Neuron (in vitro differentiated cells): ENCODE measurements around the gene PHF21B.
"Not testable (repeated sequence)": the region's sequence is repeated elsewhere in the genome, so short reads cannot be mapped to it uniquely, and the experiment has no call there.

Experiments used
- H2AFZ ChIP-seq: one replicate; pipeline ENCODE4 v1.6.1; 2013; ENCODE audit warnings: low read depth, mild to moderate bottlenecking, inconsistent platforms, low read length, moderate library complexity
- H3K27me3 ChIP-seq: one replicate; pipeline ENCODE4 v1.6.1; 2013; ENCODE audit warnings: low read length; ENCODE audit not compliant: insufficient read depth
- H3K36me3 ChIP-seq: one replicate; pipeline ENCODE4 v1.6.1; 2013; ENCODE audit warnings: low read length; ENCODE audit not compliant: insufficient read depth
- H3K4me1 ChIP-seq: one replicate; pipeline ENCODE4 v1.6.1; 2013; ENCODE audit warnings: low read length; ENCODE audit not compliant: insufficient read depth
- H3K4me3 ChIP-seq: 2 replicates; pipeline ENCODE4 v1.5.1; 2013; ENCODE audit warnings: mild to moderate bottlenecking, low read length, moderate library complexity
- H3K9me3 ChIP-seq: one replicate; pipeline ENCODE4 v1.6.1; 2013; ENCODE audit warnings: low read length

Gene PHF21B

DNA sequence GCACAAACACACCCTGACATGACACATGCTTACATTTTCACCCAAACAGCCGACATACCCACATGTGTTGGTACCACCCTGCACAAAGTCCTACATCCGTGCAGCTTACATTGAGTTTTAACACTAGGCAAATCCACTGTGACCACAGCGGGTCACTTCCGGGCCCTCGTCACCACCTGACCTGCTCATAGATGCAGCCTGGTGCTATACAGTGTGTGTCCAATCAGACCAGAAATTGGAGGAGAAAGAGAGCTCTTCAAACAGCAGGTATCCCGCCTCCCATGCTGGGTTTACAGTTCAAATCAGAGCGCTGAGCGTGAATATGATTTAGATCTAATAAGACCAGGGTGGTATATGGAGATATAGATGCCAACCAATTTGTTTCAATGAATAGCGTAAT, 35.4 kb downstream of the PHF21B start:
- Histone ChIP-seq H3K9me3 (no peaks in the 10 kb centered on the region), H3K27me3 (no peaks in the 10 kb centered on the region), H2AFZ (no peak overlapping the region), H3K36me3 (peaks cover 42% of the 10 kb centered on the region), H3K4me1 (peaks cover 7% of the 10 kb centered on the region), H3K4me3 (no peak overlapping the region)

DNA sequence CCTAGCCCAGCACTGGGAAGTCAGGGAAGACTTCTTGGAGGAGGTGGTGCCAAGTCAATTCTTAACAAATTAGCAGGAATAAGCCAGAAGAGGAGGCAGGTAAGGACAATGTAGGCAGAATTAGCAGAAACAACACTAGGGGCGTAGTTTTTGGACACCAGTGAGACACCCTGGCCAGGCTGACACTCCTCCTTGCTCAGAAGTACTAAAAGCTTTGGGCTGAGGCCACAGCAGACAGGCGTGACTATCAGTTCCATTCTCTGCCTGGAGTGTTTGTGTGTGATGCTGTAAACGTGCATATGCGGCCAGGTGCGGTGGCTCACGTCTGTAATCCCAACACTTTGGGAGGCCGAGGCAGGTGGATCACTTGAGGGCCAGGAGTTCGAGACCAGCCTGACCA, 36.0 kb downstream of the PHF21B start:
- Histone ChIP-seq H3K4me1 (peaks cover 7% of the 10 kb centered on the region), H3K9me3 (no peaks in the 10 kb centered on the region), H3K4me3 (no peak overlapping the region), H2AFZ (no peak overlapping the region), H3K36me3 (peaks cover 37% of the 10 kb centered on the region), H3K27me3 (no peaks in the 10 kb centered on the region)

DNA sequence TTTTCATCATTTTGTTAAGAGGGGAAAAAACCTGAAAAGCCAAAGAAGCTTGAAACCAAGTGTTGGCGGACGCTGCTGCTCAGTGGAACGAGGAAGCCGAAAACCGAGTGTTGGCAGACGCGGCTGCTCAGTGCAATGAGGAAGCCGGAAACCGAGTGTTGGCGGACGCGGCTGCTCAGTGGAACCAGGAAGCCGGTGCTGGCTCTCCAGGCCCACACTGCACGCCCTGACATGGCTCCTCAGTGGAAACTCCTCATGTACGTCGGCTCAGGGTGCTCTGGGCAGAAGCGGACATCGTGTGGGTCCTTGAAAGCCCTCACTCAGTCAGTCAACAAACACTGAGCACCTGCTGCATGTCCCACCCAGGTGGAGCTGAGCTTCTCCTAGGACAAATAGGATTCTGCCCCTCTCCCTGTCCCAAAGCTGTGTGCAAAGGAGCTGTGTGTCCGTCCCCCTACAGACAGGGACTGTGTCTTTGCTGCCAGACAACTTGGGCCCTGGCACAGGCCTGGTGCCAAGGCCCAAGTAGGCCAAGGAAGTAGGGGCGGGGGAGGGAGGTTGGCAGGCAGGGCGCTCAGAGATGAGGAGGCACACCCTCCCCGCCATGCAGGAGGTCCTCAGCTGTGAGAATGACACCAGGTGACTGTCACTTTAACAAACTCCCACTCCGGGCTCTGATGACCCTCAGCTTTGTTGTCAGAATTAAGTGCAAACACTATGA, 37.3 kb downstream of the PHF21B start:
- Histone ChIP-seq H3K4me1 (peaks cover 7% of the 10 kb centered on the region), H3K27me3 (no peaks in the 10 kb centered on the region), H3K4me3 (no peak overlapping the region), H2AFZ (no peak overlapping the region), H3K36me3 (peaks cover 43% of the 10 kb centered on the region), H3K9me3 (no peaks in the 10 kb centered on the region)

DNA sequence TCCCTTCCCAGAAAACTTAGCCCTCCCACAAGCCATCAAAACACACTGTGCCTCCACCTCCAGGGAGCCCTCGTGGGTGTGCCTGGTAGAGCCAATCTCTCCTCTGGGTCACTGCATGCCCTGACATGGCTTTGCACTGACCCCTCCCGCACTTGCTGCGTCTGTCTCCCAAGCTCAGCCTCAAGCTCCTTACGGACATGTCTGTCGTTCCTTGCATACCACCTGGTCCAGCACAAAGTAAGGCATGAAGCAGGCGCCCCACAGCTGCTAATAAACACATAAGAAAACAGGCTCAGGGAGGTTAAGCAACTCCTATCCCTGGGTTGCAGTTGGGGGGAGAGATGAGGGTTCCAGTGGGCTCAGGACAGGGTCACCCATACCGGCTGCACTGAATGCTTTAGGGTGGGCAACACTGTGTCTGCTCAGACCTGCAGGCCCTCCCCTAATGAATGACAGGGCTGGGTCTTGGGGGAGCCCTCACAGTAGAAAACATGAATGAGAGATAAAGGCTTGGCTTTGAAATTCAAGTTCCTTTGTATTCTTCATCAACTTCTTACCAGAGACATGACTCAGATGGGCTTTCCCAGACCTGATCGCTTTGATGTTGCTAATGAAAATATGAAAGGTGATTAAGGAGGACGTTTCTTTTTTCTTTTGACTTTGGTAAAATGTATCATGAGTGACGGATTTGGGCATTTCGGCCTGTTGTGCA, 38.0 kb downstream of the PHF21B start:
- H2AFZ ChIP-seq: no peak overlapping the region
- peaks cover 7% of the 10 kb centered on the region for H3K4me1 ChIP-seq
- no peaks in the 10 kb centered on the region for H3K9me3 ChIP-seq
- H3K36me3 ChIP-seq: peaks cover 45% of the 10 kb centered on the region
- H3K4me3 ChIP-seq: no peak overlapping the region
- no peaks in the 10 kb centered on the region for H3K27me3 ChIP-seq

DNA sequence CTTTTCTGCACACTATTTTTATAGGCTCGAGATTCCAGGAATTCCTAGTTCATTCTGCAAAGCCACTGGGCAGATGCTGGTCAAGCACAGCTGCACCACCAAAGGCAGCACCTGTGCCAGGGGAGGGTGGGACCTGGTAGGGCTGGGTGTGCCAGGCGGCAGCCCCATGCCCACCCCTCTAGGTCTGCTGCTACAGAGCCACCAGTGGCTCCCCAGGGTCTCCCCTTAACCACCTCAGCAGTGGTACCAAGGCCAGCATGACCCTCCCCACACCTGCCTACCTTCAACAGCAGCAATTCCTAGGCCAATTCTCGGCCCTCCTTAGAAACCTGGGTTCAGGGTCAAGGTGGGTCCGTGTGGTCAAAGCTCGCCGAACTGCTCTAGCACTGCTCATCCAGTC, 39.5 kb downstream of the PHF21B start:
- Histone ChIP-seq H3K9me3 (no peaks in the 10 kb centered on the region), H3K4me1 (peaks cover 7% of the 10 kb centered on the region), H2AFZ (no peak overlapping the region), H3K4me3 (no peak overlapping the region), H3K27me3 (no peaks in the 10 kb centered on the region), H3K36me3 (peaks cover 45% of the 10 kb centered on the region)

DNA sequence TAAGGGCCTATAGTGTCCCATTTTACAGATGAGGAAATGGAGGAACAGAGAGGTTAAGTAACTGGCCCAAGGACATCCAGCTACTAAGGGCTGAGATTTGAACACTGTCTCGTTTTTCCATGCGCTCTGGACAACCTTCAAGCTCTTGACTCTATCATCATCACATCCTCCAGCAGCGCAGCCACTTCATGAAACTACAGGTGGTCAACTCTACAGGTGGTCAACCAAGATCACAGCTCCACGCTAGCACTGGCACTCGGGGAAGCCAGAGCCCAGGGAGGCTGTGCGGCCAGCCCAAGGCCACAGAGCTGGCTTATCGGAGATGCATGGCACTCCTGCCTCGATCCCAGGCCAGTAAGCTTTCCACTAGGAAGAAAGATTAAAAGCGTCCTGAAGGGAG, 40.0 kb downstream of the PHF21B start:
- Histone ChIP-seq H3K4me3 (no peak overlapping the region), H2AFZ (no peak overlapping the region), H3K36me3 (peaks cover 44% of the 10 kb centered on the region), H3K27me3 (no peaks in the 10 kb centered on the region), H3K9me3 (no peaks in the 10 kb centered on the region), H3K4me1 (peaks cover 7% of the 10 kb centered on the region)

DNA sequence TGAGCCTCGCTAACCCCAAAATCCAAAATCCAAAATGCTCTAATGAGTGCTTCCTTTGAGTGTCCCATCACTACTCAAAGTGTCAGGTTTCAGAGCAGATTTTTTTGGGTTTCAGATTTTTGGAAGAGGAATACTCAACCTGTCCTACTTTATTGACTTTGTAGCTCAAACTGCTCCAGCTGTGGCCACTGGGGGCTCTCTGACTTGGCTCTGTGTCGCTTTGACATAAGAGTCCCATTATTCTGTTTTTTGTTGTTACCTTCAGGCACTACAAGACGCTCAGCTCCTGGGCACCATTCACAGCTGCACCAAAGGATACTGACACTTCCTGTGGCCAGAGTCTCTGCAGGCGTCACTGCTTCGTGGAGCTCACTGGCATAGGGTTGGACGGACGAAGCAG, 41.1 kb downstream of the PHF21B start:
- no peaks in the 10 kb centered on the region for H3K27me3 ChIP-seq
- H3K4me3 ChIP-seq: no peak overlapping the region
- H2AFZ ChIP-seq: no peak overlapping the region
- peaks cover 7% of the 10 kb centered on the region for H3K4me1 ChIP-seq
- no peaks in the 10 kb centered on the region for H3K9me3 ChIP-seq
- peaks cover 43% of the 10 kb centered on the region for H3K36me3 ChIP-seq

DNA sequence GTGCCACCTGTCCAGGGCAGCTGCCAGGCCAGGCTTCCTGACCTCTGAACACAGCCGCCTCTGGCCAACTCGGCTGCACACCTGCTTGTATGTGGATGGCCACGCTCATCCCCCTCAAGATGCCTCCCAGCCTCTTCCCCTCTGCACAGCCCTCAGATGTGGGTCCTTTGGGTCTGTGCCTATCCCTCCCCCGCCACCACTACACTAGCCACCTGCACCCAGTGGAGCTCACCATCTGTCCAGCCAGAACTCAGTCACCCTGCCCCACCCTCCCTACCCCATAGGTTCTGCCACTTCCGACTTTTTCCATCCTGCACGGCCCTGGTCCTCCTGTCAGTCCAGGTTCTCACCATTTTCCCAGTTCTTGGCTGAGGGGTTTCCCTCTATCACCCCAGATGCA, 44.6 kb downstream of the PHF21B start:
- Histone ChIP-seq H3K27me3 (no peaks in the 10 kb centered on the region), H3K4me1 (no peaks in the 10 kb centered on the region), H3K36me3 (peaks cover 29% of the 10 kb centered on the region), H2AFZ (no peak overlapping the region), H3K4me3 (no peak overlapping the region), H3K9me3 (no peaks in the 10 kb centered on the region)

DNA sequence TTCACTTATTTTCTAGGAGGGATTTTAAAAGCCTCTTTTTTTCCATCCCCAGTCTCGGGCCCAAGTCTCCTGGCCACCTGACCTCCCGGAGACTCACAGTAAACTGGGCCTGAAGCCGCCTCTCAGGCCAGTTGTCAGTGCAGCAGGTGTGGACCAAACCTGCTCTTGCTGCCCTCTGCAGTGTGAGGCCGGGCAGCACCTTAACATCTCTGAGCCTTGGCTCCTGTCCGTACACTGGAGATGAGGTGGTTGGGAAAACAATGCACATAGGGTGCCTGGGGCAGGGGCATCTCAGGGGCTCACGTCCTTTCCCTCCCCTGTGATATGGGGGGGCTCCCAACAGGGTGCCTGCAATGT, 45.1 kb downstream of the PHF21B start:
- Histone ChIP-seq H3K4me3 (no peak overlapping the region), H3K9me3 (no peaks in the 10 kb centered on the region), H3K36me3 (peaks cover 29% of the 10 kb centered on the region), H3K27me3 (no peaks in the 10 kb centered on the region), H3K4me1 (no peaks in the 10 kb centered on the region), H2AFZ (no peak overlapping the region)

DNA sequence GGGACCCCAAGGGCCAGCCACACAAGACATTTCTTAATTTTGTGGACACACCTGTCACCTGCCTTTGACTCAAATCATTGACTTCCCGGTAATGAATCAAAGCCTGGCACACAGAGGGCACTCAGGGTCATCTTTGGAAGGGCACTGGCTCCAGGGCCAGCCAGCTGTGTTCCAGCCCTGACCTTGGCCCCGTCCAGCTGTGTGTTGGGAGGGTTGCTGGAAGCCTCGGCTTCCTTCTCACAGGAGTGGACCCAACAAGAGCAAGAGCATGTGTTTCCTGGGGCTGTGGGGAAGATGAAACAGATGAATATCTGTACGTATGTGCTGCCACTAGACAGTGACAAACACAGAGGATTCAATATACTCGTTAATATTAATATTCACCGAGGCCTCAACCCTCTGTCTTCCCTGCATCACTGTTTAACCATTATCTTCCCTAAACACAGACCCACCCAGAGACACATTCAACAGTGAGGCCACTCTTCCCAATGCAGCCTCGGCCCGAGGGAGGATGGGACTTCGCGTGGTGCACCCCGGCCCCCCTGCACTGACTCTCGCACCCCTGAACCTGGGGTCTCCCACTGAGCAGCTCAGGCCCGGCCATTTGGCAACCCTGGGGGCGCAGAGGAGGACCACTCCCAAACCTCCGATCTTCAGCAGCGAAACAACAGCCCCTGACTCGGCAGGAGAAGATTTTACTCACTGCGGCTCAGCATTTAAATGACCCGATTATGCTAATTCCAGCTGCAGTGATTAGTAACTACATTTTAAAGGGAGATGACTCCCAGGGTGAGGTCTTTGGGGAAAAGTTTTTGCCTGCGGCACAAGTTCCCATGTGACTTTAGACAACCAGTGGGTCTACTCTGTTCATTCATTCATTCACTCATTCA, 45.7 kb downstream of the PHF21B start:
- peaks cover 33% of the 10 kb centered on the region for H3K36me3 ChIP-seq
- H3K4me3 ChIP-seq: no peak overlapping the region
- H3K9me3 ChIP-seq: no peaks in the 10 kb centered on the region
- no peaks in the 10 kb centered on the region for H3K27me3 ChIP-seq
- H2AFZ ChIP-seq: no peak overlapping the region
- H3K4me1 ChIP-seq: no peaks in the 10 kb centered on the region

DNA sequence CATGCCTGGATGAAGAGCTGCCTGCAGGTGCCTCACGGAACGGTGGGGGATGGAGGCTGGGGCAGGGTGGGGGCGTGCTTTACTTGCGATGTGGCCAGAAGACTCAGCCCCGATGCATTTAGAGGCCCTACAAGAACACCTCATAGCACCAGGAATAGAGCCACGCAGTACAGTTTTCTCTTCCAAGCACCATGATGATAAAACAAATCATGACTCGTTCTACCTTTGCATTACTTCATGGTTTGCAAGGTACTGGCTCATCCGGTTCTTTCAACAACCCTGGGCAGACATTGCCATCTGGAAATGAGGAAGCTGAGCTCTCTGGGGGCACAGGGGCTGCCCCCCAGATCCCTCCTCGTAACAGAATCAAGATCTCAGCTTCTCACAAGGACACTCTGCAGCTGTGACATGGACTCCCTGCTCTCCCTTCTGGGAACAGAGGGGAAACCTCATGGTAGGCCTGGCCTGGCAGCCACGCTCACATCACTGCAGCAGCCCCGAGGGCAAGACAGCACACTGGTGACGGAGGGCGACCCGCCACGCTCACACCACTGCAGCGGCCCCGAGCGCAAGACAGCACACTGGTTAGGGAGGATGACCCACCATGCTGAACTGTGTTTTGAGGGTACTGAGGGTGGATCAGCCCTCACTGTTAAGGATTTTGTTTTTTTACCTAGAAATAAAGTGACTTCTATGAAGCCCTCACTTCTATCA, 46.9 kb downstream of the PHF21B start:
- no peaks in the 10 kb centered on the region for H3K27me3 ChIP-seq
- H2AFZ ChIP-seq: no peak overlapping the region
- peaks cover 29% of the 10 kb centered on the region for H3K36me3 ChIP-seq
- H3K9me3 ChIP-seq: no peaks in the 10 kb centered on the region
- H3K4me1 ChIP-seq: no peaks in the 10 kb centered on the region
- H3K4me3 ChIP-seq: no peak overlapping the region

DNA sequence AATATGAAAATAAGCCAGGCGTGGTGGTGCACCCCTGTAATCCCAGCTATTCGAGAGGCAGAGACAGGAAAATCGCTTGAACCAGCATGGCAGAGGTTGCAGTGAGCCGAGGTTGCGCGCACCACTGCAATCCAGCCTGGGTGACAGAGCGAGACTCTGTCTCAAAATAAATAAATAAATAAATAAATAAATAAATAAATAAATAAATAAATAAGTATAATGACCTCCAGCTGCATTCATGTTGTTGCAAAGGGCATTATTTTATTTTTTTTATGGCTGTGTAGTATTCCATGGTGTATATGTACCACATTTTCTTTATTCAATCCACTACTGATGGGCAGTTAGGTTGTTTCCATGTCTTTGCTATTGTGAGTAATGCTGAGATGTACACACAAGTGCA, 48.1 kb downstream of the PHF21B start:
- H3K9me3 ChIP-seq, H3K27me3 ChIP-seq, H2AFZ ChIP-seq, H3K4me1 ChIP-seq, H3K4me3 ChIP-seq: not testable (repeated sequence)
- peaks cover 24% of the 10 kb centered on the region for H3K36me3 ChIP-seq
